GM18499 (cell line): ENCODE measurements around the gene APOL3.
"Not testable (repeated sequence)": the region's sequence is repeated elsewhere in the genome, so short reads cannot be mapped to it uniquely, and the experiment has no call there.

ENCODE experiments used
- ATAC-seq: cut with Tn5 transposase; IDR thresholded peaks from one replicate; pipeline ENCODE4 v1.9.1; 2021; ENCODE audit warnings: moderate number of reproducible peaks; ENCODE audit not compliant: insufficient read depth, unreplicated experiment

The APOL3 gene

GRCh38 chr22:36107436-36107835 lies 53.1 kb downstream of the APOL3 start:
- ATAC-seq, result no peak

DNA sequence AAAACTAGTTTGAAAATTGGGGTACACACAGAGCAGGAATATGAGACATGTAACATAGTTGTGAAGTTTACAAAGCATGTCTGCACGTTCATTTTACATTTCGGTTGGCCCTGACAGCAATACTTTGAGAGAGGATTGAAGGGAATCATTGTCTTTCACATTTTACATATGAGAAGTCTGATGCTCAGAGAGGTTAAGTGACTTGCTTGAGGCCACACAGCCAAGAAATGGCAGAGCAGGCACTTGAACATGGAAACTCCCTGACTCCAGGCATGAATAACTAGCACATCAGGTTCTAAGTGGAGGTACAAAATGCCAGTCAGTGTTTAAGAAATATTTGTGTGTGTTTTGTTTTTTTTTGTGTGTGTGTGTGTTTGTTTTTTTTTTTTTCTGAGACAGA lies 53.6 kb downstream of the APOL3 start:
- no peak for ATAC-seq

DNA sequence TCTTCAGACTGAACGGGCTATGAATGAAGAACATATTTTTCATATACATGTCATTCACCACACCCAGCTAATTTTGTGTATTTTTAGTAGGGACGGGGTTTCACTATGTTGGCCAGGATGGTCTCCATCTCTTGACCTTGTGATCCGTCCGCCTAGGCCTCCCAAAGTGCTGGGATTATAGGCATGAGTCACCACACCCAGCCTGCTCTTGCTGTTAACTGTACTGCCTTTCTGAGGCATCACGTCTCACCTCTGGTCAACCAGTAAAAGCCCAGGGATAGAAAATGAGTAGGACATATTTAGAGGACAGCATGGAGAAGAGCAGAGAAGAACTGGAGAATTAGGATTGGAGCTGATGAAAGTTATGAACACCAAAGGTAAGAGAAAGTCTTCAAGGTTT lies 55.6 kb downstream of the APOL3 start:
- no peak for ATAC-seq

DNA sequence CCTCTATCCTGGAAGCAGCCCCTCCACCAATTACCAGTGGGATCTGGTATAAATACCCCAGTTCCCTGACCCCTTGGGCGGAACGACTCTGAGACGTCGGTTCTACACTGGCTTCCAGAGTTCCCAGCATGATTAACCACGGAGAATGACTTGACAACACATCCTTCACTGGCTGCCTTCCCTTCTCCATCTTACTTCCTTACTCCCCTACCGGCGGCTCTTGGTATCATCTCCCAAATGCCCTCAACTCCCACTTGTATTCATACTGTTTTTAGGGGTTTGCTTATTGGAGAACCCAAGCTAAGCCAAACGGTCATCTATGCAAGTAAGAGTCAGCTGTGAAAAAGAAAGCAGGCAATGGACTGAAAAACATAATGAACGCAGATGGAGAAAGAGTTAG lies 56.1 kb downstream of the APOL3 start:
- no peak for ATAC-seq

- no peak for ATAC-seq
Observed at GRCh38 chr22:36103891-36104290, 56.7 kb downstream of the APOL3 start.

DNA sequence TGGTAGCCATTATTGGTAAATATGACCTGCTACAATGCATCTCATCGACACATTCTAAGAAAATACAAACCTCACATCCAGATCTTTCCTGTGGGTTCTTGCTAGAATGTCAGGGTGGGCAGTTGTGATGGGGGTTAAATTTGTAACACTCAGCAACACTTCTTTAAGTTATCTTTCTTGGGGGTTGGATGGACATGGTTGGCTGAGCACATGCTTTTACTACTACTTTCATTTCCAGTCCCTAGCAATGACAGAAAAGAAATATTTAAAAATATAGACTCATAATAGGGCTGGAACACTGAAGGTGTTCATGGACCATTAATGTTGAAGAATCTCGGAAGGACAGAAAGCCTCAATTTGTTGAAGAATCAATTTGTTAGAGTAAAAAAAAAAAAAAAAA lies 57.6 kb downstream of the APOL3 start:
- no peak for ATAC-seq

DNA sequence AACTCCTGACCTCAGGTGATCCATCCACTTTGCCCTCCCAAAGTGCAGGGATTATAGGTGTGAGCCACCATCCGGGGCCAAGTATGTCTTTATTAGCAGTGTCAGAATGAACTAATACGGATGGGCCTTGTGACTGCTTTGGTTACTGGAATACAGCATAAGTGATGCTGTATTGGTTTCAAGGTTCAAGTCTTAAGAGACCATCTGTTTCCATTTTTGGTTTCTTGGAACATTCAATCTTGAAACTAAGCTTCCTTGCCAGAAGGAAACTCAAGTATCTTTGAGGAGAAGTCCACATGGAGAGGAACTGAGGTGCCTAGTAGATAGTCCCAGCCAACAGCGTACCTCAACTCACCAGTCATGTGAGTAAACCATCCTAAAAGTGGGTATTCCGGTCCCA lies 58.8 kb downstream of the APOL3 start:
- no peak for ATAC-seq

GRCh38 chr22:36100908-36101307 lies 59.6 kb downstream of the APOL3 start:
- ATAC-seq, result not testable (repeated sequence)

DNA sequence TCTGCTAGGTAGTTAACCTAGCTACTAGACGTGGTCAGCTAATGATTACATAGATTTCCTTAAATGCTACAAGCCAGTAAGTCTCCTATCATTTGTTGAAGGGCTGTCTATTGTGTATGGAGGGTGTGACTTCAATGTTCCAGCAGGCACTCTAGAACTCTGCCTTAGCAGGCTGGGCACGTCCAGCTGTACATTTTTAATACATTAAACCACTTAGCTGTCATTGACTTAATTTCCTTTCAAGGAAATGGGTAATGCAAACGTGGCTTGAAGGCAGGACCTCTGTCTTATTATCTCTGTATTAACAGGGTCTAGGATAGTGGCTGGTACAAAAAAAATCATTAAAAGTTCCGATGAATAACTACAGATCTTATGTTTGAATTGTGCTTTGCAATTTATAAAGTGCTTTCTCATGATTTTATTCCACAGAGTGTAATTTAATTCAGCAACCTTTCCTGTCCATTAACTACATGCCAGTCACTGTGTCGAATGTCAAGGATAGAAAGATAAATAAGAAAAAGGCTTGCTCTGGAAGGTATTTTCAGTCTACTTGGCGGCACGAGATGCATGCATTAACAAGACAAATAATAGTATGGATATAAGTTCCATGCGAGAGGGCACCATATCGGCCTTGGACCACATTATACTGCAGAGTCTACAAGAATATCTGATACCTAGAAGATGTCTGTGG lies 60.3 kb downstream of the APOL3 start:
- no peak for ATAC-seq

DNA sequence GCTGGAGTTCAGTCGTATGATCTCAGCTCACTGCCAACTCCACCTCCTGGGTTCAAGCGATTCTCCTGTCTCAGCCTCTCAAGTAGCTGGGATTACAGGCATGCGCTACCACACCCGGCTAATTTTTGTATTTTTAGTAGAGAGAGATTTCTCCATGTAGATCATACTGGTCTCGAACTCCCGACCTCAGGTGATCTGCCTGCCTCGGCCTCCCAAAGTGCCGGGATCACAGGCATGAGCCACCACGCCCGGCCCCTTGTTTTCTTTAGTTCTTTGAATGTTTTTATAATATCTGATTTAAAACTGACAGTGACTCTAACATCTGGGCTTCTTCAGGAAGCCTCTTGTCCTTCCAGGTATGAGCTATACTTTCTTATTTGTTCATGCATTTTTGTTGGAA lies 61.0 kb downstream of the APOL3 start:
- not testable (repeated sequence) for ATAC-seq

DNA sequence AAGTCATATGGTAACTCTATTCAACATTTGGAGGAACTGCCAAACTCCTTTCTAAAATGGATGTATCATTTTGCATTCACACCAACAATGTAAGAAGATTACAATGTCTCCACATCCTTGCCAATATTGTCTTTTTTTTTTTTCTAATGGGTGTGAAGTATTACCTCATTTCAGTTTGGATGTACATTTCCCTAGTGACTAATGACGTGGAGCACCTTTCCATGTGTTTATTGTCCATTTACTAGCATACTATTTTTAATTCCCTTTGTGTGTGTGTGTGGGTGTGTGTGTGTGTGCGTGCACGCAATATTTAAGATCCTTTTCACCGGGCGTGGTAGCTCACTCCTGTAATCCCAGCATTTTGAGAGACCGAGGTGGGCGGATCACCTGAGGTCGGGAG lies 62.7 kb downstream of the APOL3 start:
- ATAC-seq, result no peak

GRCh38 chr22:36090772-36091171 lies 69.8 kb downstream of the APOL3 start:
- ATAC-seq, result not testable (repeated sequence)
